Neural cell (in vitro differentiated cells): ENCODE data around the gene NF1. TPM values are rescaled to one million over a fixed set of nuclear protein-coding genes. Genes with fewer than 3 reads are reported as not detected.

Experiments
- H2AFZ ChIP-seq: fragments of 200-600, 300-800 bp; sonication (generic), shearing (Covaris generic); 2 replicates; pipeline ENCODE4 v1.6.0; 2014; ENCODE audit warnings: low read depth, mild to moderate bottlenecking, antibody characterized with exemption, low read length, moderate library complexity
- H3F3A ChIP-seq: fragments of 200-600 bp; shearing (Covaris generic); 2 replicates; pipeline ENCODE4 v1.6.1; 2016; ENCODE audit warnings: mild to moderate bottlenecking, moderate library complexity, mixed read lengths, antibody characterized with exemption, low read length; ENCODE audit not compliant: insufficient read depth, poor library complexity, severe bottlenecking
- H3K27ac ChIP-seq: fragments of 200-600, 300-800 bp; sonication (generic), shearing (Covaris generic); 2 replicates; pipeline ENCODE4 v1.5.1; 2014; ENCODE audit warnings: mild to moderate bottlenecking, low read length, moderate library complexity
- H3K27me3 ChIP-seq: fragments of 300-800, 200-600 bp; sonication (generic), shearing (Covaris generic); 2 replicates; pipeline ENCODE4 v1.6.0; 2014; ENCODE audit warnings: mild to moderate bottlenecking, low read depth, low read length, moderate library complexity; ENCODE audit not compliant: insufficient read depth
- H3K36me3 ChIP-seq: fragments of 300-800, 200-600 bp; sonication (generic), shearing (Covaris generic); 2 replicates; pipeline ENCODE4 v1.5.1; 2014; ENCODE audit warnings: mild to moderate bottlenecking, antibody characterized with exemption, low read length, moderate library complexity; ENCODE audit not compliant: insufficient read depth
- H3K4me2 ChIP-seq: fragments of 300-800, 200-600 bp; sonication (generic), shearing (Covaris generic); 2 replicates; pipeline ENCODE4 v1.6.0; 2014; ENCODE audit warnings: mild to moderate bottlenecking, low read length
- H3K4me3 ChIP-seq: fragments of 300-800, 200-600 bp; sonication (generic), shearing (Covaris generic); 2 replicates; pipeline ENCODE4 v1.5.1; 2014; ENCODE audit warnings: mild to moderate bottlenecking, low read length, moderate library complexity
- H3K79me2 ChIP-seq: fragments of 200-600 bp; shearing (Covaris generic); replicated peaks from 2 replicates; pipeline ENCODE4 v1.6.0; 2014; ENCODE audit warnings: mild to moderate bottlenecking, low read length, moderate library complexity; ENCODE audit not compliant: insufficient read depth
- H3K9ac ChIP-seq: fragments of 300-800, 200-600 bp; sonication (generic), shearing (Covaris generic); 2 replicates; pipeline ENCODE4 v1.6.1; 2016; ENCODE audit warnings: mild to moderate bottlenecking, low read length, mixed read lengths
- H3K9me2 ChIP-seq: fragments of 200-600 bp; shearing (Covaris generic); 2 replicates; pipeline ENCODE4 v1.6.1; 2016; ENCODE audit warnings: mild to moderate bottlenecking, low read length, mixed read lengths; ENCODE audit not compliant: insufficient read depth
- H3K9me3 ChIP-seq: fragments of 200-600, 300-800 bp; sonication (generic), shearing (Covaris generic); 2 replicates; pipeline ENCODE4 v1.6.1; 2016; ENCODE audit warnings: mild to moderate bottlenecking, mixed run types, low read length, moderate library complexity, mixed read lengths
- H4K20me1 ChIP-seq: fragments of 200-600 bp; shearing (Covaris generic); 2 replicates; pipeline ENCODE4 v1.6.1; 2016; ENCODE audit warnings: mild to moderate bottlenecking, mixed run types; ENCODE audit not compliant: insufficient read depth
- EP300 ChIP-seq: fragments of 450-650 bp; conservative IDR thresholded peaks from 2 replicates; pipeline ENCODE4 v1.6.1; 2014; ENCODE audit warnings: antibody characterized with exemption, mild to moderate bottlenecking, moderate library complexity; ENCODE audit not compliant: poor library complexity, severe bottlenecking
- EZH2 ChIP-seq: fragments of 200-600, 300-800 bp; shearing (Covaris generic), sonication (generic); IDR thresholded peaks from 2 replicates; pipeline ENCODE4 v1.6.1; 2014; ENCODE audit warnings: antibody characterized with exemption, low read length, borderline replicate concordance, mild to moderate bottlenecking; ENCODE audit not compliant: insufficient read depth, poor library complexity, severe bottlenecking
- MXI1 ChIP-seq: fragments of 450-650 bp; conservative IDR thresholded peaks from 2 replicates; pipeline ENCODE4 v1.6.1; 2014; ENCODE audit warnings: antibody characterized with exemption, mild to moderate bottlenecking; ENCODE audit not compliant: poor library complexity, severe bottlenecking
- POLR2AphosphoS5 ChIP-seq: IDR thresholded peaks from 2 replicates; pipeline ENCODE4 v1.6.1; 2012
- RAD21 ChIP-seq: fragments of 450-650 bp; conservative IDR thresholded peaks from 2 replicates; pipeline ENCODE4 v1.6.1; 2014; ENCODE audit warnings: antibody characterized with exemption, mild to moderate bottlenecking, moderate library complexity
- REST ChIP-seq: IDR thresholded peaks from 2 replicates; pipeline ENCODE4 v1.6.1; 2012; ENCODE audit warnings: borderline replicate concordance
- SMC3 ChIP-seq: fragments of 450-650 bp; conservative IDR thresholded peaks from 2 replicates; pipeline ENCODE4 v1.6.1; 2014; ENCODE audit warnings: antibody characterized with exemption, mild to moderate bottlenecking, moderate library complexity; ENCODE audit not compliant: poor library complexity
- TAF1 ChIP-seq: IDR thresholded peaks from 2 replicates; pipeline ENCODE4 v1.6.1; 2012; ENCODE audit warnings: low read depth
- polyA plus RNA-seq: library from polyadenylated mRNA; depleted of rRNA; stranded (reverse); fragments of >200 nt; gene quantifications from 2 replicates; pipeline ENCODE4 v1.2.3, GENCODE V29; 2014
- TF ChIP-seq, protein P1 (sequence below): fragments of 450-650 bp; IDR thresholded peaks from 2 replicates; pipeline ENCODE4 v1.5.1; 2014; ENCODE audit warnings: antibody characterized with exemption, mild to moderate bottlenecking, moderate library complexity; ENCODE audit not compliant: poor library complexity, severe bottlenecking

The NF1 gene
- polyA plus RNA-seq, 1 donor from 2014 or later: 22.4 TPM

- no peaks in the 10 kb centered on the region for H3K9me3 ChIP-seq
- no peak overlapping the region for H3K9ac ChIP-seq
- H3K79me2 ChIP-seq: no peaks in the 10 kb centered on the region
- H3F3A ChIP-seq: no peaks in the 10 kb centered on the region
- H3K4me3 ChIP-seq: no peak overlapping the region
- H3K4me2 ChIP-seq: no peak overlapping the region
- peaks cover 21% of the 10 kb centered on the region for H3K27me3 ChIP-seq
- H3K27ac ChIP-seq: no peak overlapping the region
- no peak overlapping the region for H2AFZ ChIP-seq
- TF ChIP-seq TAF1: no peak
- no peak for TF ChIP-seq EZH2
- no peak for TF ChIP-seq RAD21
- TF ChIP-seq POLR2AphosphoS5: no peak
- TF ChIP-seq, protein P1, sequence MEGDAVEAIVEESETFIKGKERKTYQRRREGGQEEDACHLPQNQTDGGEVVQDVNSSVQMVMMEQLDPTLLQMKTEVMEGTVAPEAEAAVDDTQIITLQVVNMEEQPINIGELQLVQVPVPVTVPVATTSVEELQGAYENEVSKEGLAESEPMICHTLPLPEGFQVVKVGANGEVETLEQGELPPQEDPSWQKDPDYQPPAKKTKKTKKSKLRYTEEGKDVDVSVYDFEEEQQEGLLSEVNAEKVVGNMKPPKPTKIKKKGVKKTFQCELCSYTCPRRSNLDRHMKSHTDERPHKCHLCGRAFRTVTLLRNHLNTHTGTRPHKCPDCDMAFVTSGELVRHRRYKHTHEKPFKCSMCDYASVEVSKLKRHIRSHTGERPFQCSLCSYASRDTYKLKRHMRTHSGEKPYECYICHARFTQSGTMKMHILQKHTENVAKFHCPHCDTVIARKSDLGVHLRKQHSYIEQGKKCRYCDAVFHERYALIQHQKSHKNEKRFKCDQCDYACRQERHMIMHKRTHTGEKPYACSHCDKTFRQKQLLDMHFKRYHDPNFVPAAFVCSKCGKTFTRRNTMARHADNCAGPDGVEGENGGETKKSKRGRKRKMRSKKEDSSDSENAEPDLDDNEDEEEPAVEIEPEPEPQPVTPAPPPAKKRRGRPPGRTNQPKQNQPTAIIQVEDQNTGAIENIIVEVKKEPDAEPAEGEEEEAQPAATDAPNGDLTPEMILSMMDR: no peak
- no peak for TF ChIP-seq REST
- TF ChIP-seq SMC3: no peak
- no peak for TF ChIP-seq EP300
- no peak for TF ChIP-seq MXI1
- H3K36me3 ChIP-seq: no peaks in the 10 kb centered on the region
- H4K20me1 ChIP-seq: no peaks in the 10 kb centered on the region
- H3K9me2 ChIP-seq: no peaks in the 10 kb centered on the region
Measured at GRCh38 chr17:31390426-31390747, 295.6 kb downstream of the NF1 start.

DNA sequence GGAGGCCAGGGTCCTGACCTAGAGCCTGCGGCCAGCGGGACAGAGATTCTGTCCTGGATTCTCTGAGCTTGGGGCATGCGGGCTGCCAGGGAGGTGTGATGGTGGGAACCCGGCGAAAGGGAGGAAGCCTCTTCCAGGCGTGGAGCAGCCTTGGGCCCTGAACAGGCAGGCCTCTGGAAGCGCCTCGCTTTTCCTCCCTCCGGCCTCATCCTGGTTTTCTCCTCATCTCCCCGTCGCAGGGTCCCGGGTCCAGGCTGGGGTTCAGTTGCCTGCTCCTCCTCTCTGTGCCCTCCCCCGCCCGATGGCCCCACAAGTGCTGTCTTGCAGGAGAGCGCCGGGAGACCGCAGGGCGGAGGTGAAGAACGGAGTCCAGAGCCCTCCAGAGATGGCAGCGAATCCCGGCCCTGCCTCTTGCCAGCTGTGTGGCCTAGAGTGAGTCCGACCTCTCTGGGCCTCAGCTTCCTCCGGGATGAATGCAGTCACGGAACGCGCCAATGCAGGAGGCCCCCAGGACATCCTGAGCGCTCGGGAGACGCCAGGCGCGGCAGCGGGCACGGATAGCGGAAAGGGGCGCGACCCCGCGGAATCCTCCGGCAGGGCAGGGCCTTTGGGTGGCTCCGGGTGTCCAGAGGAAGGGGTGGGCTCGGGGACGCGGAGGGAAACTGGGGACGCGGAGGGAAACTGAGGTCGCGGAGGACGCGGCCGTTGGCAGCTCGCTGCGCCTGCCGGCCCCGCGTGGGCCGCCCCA lies 296.1 kb downstream of the NF1 start:
- TF ChIP-seq TAF1 (no peak), EZH2 (no peak), POLR2AphosphoS5 (peak; percentile 16)
- no peak overlapping the region for H3K27ac ChIP-seq
- H3K4me3 ChIP-seq: peak overlapping the region; percentile 62
- no peaks in the 10 kb centered on the region for H3K9me2 ChIP-seq
- no peaks in the 10 kb centered on the region for H3F3A ChIP-seq
- no peaks in the 10 kb centered on the region for H3K9me3 ChIP-seq
- peaks cover 21% of the 10 kb centered on the region for H3K27me3 ChIP-seq
- no peak overlapping the region for H3K4me2 ChIP-seq
- H4K20me1 ChIP-seq: no peaks in the 10 kb centered on the region
- peak overlapping the region; percentile 59 for H3K9ac ChIP-seq
- peak overlapping the region; percentile 56 for H2AFZ ChIP-seq
- no peaks in the 10 kb centered on the region for H3K36me3 ChIP-seq
- H3K79me2 ChIP-seq: no peaks in the 10 kb centered on the region
